RWPE2 (cell line): ENCODE data around the gene PSMB7.

Experiments
- ATAC-seq: fragments of 200-7000 bp; cut with Tn5 transposase; 3 replicates; pipeline ENCODE4 v1.9.1; 2021; ENCODE audit warnings: low read depth
- DNase-seq: peaks from one replicate; pipeline ENCODE4 v3.0.0-alpha.2; 2020; ENCODE audit warnings: low spot score
- H3K27ac ChIP-seq: fragments of 450-650 bp; 2 replicates; pipeline ENCODE4 v1.5.1; 2017; ENCODE audit warnings: mild to moderate bottlenecking; ENCODE audit not compliant: poor library complexity, severe bottlenecking
- H3K27me3 ChIP-seq: fragments of 250-450 bp; sonication (Bioruptor Pico); 2 replicates; pipeline ENCODE4 v1.5.1; 2021; ENCODE audit warnings: mild to moderate bottlenecking, moderate library complexity; ENCODE audit not compliant: insufficient read depth, poor library complexity, severe bottlenecking
- H3K36me3 ChIP-seq: fragments of 250-450 bp; sonication (Bioruptor Pico); 2 replicates; pipeline ENCODE4 v1.5.1; 2020; ENCODE audit warnings: low read depth, mild to moderate bottlenecking, moderate library complexity
- H3K4me1 ChIP-seq: fragments of 250-450 bp; sonication (Bioruptor Pico); 2 replicates; pipeline ENCODE4 v1.5.1; 2021; ENCODE audit warnings: mild to moderate bottlenecking, moderate library complexity; ENCODE audit not compliant: insufficient read depth, poor library complexity, severe bottlenecking
- H3K4me3 ChIP-seq: fragments of 250-450 bp; sonication (Bioruptor Pico); 2 replicates; pipeline ENCODE4 v1.5.1; 2021; ENCODE audit warnings: mild to moderate bottlenecking, moderate library complexity; ENCODE audit not compliant: severe bottlenecking
- H3K9me3 ChIP-seq: fragments of 250-450 bp; sonication (Bioruptor Pico); 2 replicates; pipeline ENCODE4 v1.5.1; 2021; ENCODE audit warnings: mild to moderate bottlenecking, moderate library complexity; ENCODE audit not compliant: severe bottlenecking
- TF ChIP-seq, protein P1 (sequence below): fragments of 450-650 bp; IDR thresholded peaks from one replicate; pipeline ENCODE4 v1.5.1; 2017; ENCODE audit warnings: mild to moderate bottlenecking, moderate library complexity; ENCODE audit not compliant: poor library complexity, severe bottlenecking

The PSMB7 gene

DNA sequence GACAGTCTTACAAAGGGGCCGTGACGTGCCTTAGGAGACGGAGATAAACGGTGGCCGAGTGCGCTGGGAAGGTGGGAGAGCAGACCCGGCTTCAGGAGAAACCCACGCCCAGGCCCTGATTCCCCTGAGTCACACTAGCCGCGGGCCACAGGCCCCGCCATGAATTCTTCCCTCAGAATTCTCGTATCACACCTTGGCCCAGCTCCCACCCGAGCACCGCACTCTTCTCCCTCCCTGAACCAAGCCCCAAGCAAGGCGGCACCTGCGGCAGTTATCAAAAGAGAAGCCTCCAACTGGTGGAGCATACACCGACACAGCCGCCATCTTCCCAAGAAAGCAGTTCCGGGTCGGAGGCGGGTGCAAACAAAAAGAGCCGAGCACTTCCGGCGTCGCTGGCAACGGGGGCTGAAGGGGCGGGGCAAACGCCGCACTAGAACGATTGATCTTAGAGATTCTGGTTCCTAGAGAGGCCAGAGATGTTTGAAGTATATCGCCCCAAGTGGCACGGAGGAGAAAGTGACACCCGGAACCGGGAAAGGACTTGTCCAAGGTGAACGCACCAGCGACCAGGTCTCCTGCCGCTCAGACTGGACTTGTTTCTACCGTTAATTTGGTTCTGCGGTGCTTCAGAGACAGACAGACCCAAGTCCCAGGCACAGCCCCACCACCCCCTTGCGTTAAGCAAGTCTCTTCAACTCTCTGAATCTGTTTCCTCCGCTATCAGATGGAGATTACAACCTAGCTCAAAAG, at the start of gene PSMB7:
TSS of gene PSMB7 (minus strand) at position 341 of the 750 bp plus-strand sequence. CDS start at position 324, 17 bp downstream.
- TF ChIP-seq, protein P1, sequence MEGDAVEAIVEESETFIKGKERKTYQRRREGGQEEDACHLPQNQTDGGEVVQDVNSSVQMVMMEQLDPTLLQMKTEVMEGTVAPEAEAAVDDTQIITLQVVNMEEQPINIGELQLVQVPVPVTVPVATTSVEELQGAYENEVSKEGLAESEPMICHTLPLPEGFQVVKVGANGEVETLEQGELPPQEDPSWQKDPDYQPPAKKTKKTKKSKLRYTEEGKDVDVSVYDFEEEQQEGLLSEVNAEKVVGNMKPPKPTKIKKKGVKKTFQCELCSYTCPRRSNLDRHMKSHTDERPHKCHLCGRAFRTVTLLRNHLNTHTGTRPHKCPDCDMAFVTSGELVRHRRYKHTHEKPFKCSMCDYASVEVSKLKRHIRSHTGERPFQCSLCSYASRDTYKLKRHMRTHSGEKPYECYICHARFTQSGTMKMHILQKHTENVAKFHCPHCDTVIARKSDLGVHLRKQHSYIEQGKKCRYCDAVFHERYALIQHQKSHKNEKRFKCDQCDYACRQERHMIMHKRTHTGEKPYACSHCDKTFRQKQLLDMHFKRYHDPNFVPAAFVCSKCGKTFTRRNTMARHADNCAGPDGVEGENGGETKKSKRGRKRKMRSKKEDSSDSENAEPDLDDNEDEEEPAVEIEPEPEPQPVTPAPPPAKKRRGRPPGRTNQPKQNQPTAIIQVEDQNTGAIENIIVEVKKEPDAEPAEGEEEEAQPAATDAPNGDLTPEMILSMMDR: peak; percentile 89
- DNase-seq (peak; percentile 93), ATAC-seq (peak; percentile 76)
- Histone ChIP-seq H3K27ac (peak within 1 kb of the TSS; percentile 94), H3K4me1 (peaks cover 37% of the 10 kb centered on the region), H3K4me3 (peak within 1 kb of the TSS; percentile 73), H3K9me3 (no peaks in the 10 kb centered on the region), H3K27me3 (no peaks in the 10 kb centered on the region), H3K36me3 (peaks cover 46% of the 10 kb centered on the region)

DNA sequence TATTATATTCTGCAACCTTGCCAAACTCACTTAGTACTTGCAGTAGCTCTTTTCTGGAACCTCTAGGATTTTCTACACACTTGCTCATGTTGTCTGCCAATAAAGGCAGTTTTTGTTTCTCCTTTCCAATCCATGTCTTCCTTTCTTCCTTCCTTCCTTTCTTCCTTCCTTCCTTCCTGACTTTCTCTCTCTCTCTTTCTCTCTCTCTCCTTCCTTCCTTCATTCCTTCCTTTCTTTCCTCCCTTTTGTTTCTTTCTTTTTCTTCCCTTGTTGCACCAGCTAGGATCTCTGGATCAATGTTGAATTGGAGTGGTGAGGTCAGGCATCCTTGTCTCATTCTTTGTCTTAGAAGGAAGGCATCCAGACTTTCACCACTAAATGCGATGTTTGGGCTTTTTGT, 47.5 kb upstream of the PSMB7 start:
- no peaks in the 10 kb centered on the region for H3K36me3 ChIP-seq
- TF ChIP-seq, protein P1: no peak
- ATAC-seq (no peak), DNase-seq (no peak)
- H3K4me1 ChIP-seq: no peaks in the 10 kb centered on the region
- no peaks in the 10 kb centered on the region for H3K9me3 ChIP-seq
- H3K4me3 ChIP-seq: no peak overlapping the region
- H3K27me3 ChIP-seq: no peaks in the 10 kb centered on the region
- no peak overlapping the region for H3K27ac ChIP-seq

DNA sequence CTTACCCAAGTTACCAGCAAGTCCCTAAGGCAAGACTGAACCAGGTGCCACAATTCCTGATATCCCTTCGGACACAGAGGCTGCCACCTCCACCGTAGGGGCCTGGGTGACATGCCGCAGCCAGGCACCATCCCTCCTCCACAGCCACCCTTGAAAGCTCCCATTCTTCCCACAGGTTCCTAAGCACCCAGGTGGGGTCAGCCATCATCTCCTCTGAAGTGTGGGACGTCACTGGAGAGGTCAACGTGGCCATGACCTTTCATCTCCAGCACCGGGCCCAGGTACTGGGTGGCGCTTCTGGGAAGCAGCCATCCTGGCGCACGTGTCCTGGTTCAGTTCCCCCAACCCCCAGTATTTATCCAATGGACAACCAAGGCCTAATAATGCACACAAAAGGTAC, 43.2 kb upstream of the PSMB7 start:
- H3K27me3 ChIP-seq: no peaks in the 10 kb centered on the region
- H3K36me3 ChIP-seq: no peaks in the 10 kb centered on the region
- H3K27ac ChIP-seq: no peak overlapping the region
- ATAC-seq (no peak), DNase-seq (no peak)
- no peak overlapping the region for H3K4me3 ChIP-seq
- H3K4me1 ChIP-seq: no peaks in the 10 kb centered on the region
- no peaks in the 10 kb centered on the region for H3K9me3 ChIP-seq
- TF ChIP-seq, protein P1: no peak

DNA sequence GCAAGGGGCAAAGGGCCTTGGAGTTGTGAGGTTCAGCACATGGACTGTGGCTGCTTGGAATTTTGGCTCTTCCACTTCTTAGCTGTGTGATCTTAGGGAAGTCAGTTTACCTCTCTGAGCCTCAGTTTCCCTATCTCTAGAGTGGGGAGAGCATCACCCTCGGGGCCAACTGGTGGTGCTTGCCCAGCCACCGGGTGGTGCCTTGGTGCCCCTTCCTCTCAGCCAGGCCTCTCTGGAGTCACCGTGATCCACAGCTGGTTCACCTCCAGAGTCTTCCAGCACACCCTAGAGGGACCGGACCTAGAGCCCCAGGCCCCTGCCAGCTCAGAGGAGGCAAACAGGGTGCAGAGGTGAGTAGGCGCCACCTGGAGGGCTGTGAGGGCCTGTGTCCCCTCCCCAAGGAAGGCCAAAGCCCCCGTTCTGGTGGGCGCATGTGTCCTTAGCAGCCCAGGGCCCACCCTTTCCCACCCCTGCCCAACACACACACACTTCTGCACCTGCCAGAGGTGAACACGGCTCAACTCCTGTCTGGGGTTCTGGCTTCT, 42.7 kb upstream of the PSMB7 start:
- TF ChIP-seq, protein P1: no peak
- ATAC-seq (no peak), DNase-seq (no peak)
- no peaks in the 10 kb centered on the region for H3K36me3 ChIP-seq
- H3K9me3 ChIP-seq: no peaks in the 10 kb centered on the region
- H3K4me1 ChIP-seq: no peaks in the 10 kb centered on the region
- H3K27ac ChIP-seq: no peak overlapping the region
- no peak overlapping the region for H3K4me3 ChIP-seq
- H3K27me3 ChIP-seq: no peaks in the 10 kb centered on the region
